ENCODE results near the gene SPRED3. TPM values are rescaled to one million over a fixed set of nuclear protein-coding genes. Genes with fewer than 3 reads are reported as not detected.
"Not testable (repeated sequence)": the region's sequence is repeated elsewhere in the genome, so short reads cannot be mapped to it uniquely, and the experiment has no call there.

The SPRED3 gene
- total RNA-seq, 1 donor from 2014 or later = 3.4 TPM

DNA sequence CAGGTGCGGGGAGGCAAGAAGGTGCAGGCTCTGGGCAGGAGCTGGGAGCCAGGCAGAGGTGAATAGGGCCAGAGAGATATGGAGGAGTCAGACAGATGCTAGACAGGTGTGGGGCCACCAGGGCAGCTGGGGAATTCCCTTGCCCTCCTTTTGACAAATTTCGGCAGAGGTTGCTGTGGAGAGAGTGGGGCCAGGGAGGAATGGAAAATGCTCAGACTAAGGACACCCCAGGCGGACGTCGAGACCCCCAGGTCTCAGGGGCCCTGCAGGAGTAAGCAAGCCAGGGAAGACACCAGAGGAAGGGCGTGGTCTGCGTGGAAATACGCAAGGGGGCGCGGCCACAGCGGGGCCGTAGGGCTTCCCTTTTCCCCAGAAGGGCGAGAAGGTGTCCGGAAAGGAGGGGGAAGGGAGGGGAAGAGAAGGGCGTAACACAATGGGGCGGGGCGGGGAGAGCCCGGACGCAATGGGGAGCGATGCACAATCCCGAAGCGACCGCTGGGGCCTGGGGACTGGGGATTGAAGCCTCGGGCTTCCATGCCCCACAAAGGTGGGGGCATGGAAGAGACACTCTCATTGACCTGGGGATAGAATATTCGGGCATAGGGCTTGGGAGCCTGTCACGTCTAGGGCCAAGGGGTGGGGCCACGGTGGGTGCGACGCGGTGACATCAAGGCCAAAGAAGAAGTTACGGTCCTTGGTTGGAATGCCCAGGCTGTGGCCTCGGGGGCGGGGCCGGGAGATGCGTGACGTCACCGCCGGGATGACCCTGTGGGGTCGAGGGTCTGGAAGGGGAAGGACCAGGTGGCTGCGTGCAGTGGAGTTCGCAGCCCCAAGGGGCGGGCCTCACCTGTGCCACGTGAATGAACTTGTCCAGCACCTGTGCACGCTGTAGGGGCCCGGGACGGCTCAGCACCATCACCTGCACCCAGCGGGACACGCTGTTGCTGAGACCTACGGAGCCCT, 29.3 kb downstream of the SPRED3 start:
- no peak for DNase-seq (ENCODE audit: low read depth, low spot score)

GRCh38 chr19:38420935-38421334, 32.4 kb downstream of the SPRED3 start:
- no peak for DNase-seq (ENCODE audit: low read depth, low spot score)

DNA sequence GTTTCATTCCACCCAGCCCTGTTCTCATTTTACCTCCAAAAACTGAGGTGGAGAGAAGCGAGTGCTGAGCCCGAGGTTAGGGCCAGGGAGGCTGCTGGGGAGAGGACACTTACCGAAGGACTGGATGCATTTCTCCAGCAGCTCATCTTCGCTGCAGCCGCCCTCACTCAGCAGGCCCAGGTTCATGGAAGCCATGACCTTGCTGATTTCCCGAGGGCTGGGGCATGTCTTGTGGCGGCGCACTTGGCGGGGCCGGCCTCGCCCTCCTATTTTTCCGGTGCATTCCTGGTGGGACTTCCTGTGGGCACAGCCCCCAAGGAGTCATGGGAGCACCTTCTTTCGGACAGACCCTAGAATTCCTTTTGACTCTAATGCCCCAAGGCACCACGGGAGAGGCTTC, 33.4 kb downstream of the SPRED3 start:
- DNase-seq (ENCODE audit: low read depth, low spot score) = no peak

DNA sequence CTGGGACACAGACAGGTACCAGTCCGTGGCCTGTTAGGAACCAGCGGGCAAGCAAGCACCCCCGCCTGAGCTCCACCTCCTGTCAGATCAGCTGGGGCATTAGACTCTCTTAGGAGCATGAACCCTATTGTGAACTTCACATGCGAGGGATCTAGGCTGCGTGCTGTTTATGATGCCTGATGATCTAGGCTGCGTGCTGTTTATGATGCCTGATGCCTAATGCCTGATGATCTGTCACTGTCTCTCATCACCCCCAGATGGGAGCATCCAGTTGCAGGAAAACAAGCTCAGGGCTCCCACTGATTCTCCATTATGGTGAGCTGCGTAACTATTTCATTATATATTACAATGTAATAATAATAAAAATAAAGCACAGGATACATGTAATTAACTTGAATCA, 33.9 kb downstream of the SPRED3 start:
- DNase-seq (ENCODE audit: low read depth, low spot score) = no peak

GRCh38 chr19:38424272-38424671, 35.8 kb downstream of the SPRED3 start:
- DNase-seq (ENCODE audit: low read depth, low spot score) = no peak

DNA sequence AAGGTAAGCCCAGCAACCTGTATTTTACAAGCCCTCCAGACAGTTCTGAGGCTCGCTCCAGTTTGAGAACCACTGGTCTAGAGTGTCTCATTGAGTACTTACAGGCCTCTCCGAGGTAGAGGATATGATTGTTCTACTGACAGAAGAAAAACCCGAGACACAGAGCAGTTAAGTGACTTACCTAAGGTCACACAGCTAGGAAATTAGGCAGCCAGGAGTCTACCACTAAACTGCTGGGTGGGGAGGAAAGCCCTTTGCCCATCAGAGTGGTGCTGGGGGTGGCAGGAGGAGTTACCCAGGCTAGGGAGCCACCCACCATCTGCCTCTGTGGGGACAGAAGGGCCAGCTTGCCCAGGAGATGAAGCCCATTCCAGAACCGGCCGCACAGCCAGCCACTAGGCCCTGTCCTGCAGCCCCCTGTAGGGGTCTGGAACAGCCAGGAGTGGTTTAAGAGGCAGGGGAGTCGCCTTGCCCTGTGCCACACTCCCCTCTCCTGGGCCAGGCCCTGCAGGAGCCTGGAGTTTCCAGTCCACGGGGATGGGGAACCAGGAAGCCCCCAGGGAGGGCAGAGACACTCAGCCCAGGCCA, 36.8 kb downstream of the SPRED3 start:
- no peak for DNase-seq (ENCODE audit: low read depth, low spot score)

DNA sequence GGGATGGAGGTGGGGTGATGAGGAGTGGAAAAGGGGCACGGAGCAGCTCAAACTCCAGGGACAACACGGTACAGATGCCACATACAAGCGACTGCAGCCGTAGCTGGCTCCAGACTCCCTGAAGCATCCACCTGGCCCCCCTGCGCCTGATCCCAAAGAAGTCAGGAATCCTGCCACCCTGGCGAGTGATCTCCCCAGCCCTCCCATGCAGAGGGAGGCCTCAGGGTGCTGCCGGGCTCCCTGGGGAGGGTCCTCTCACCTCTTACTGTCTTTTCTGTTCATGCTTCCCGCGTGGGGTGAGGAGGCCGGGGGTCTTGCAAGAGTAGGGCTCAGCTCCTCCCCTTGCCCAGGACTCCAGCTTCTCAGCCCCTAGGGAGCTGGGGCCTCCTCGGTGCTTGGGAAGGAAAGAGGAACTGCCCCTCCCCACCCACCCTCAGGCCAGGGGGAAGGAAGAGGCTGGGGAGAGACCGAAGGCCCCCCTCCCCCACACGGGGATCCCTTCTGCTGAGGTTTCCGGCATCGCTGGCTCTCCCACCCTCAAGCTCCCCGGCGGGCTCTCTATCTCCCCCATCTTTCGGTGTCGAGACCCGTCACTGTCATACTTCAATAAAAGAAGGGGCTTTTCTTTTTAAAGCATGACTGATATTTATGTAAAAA, 37.4 kb downstream of the SPRED3 start, which contains the start of gene RASGRP4:
TSS of gene RASGRP4 (minus strand) at position 410 of the 657 bp plus-strand sequence. CDS start at position 282, 128 bp downstream.
- DNase-seq (ENCODE audit: low read depth, low spot score) = no peak

- not testable (repeated sequence) for DNase-seq (ENCODE audit: low read depth, low spot score)
Observed at GRCh38 chr19:38427035-38427677, 38.7 kb downstream of the SPRED3 start.

- no peak for DNase-seq (ENCODE audit: low read depth, low spot score)
Observed at GRCh38 chr19:38429055-38429810, 40.7 kb downstream of the SPRED3 start.

- no peak for DNase-seq (ENCODE audit: low read depth, low spot score)
Observed at GRCh38 chr19:38429811-38430156, 41.3 kb downstream of the SPRED3 start.

GRCh38 chr19:38430931-38431330, 42.4 kb downstream of the SPRED3 start:
- DNase-seq (ENCODE audit: low read depth, low spot score) = no peak

DNA sequence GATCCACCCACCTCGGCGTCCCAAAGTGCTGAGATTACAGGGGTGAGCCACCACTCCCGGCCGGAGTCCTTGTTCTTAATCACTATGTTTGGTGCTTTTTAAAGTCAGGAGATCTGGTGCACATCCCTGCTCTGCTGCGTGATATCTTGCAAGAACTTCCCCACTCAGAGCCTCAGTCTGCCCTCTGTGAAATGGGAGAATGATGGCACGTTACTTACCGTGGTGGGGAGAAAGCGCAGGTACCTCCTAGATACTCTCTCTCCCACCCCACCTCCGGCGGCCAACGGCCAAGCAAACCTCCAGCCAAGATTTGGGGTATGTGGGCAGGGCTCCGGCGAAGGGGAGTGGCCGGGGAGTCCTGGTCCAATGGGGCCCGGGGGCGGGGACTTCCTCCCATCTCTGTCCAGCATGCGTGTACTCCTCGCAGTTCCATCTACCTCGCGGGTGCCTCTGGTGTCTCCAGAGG, 44.8 kb downstream of the SPRED3 start, which contains the start of gene RYR1:
TSS of gene RYR1 (plus strand) at position 424 of the 466 bp plus-strand sequence. CDS start 139 bp downstream, outside the sequence.
- no peak for DNase-seq (ENCODE audit: low read depth, low spot score)

GRCh38 chr19:38434549-38435051, 46.1 kb downstream of the SPRED3 start:
- no peak for DNase-seq (ENCODE audit: low read depth, low spot score)

DNA sequence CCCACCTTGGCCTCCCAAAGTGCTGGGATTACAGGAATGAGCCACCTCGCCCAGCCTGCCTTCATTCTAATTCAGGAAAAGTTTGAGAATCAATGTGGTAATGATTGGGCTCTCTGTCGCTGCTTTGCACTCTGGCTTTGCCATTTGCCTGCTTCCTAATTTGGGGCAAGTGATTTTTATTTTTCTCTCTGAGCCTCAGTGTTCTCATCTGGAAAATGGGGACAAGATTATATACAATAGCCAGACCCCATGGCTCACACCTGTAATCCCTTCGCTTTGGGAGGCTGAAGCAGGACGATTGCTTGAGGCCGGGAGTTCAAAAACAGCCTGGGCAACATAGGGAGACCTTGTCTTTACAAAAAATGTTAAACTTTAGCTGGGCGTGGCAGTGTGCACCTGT, 48.8 kb downstream of the SPRED3 start:
- no peak for DNase-seq (ENCODE audit: low read depth, low spot score)

DNA sequence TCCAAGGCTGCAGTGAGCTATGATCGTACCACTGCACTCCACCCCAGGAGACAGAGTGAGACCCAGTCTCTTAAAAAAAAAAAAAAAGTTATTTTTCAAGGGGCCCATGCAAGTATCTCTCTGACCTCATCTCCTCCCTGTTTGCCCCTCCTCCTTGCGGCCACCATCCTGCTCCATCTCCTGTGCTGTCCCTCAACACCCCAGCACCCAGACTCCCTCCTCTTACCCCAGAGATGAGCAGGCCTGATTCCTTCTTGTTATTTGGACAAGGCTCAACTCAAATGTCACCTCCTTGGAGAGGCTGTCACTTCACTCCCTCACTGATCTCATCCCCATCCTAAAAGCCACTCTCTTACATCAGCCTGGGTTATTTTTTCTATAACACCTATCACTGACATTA, 49.4 kb downstream of the SPRED3 start:
- no peak for DNase-seq (ENCODE audit: low read depth, low spot score)

- no peak for DNase-seq (ENCODE audit: low read depth, low spot score)
Observed at GRCh38 chr19:38440592-38440991, 52.1 kb downstream of the SPRED3 start.

GRCh38 chr19:38441657-38442348, 53.3 kb downstream of the SPRED3 start:
- DNase-seq (ENCODE audit: low read depth, low spot score) = no peak

GRCh38 chr19:38442736-38443135, 54.2 kb downstream of the SPRED3 start:
- no peak for DNase-seq (ENCODE audit: low read depth, low spot score)

GRCh38 chr19:38443458-38443999, 55.0 kb downstream of the SPRED3 start:
- no peak for DNase-seq (ENCODE audit: low read depth, low spot score)

- no peak for DNase-seq (ENCODE audit: low read depth, low spot score)
Observed at GRCh38 chr19:38444026-38444425, 55.5 kb downstream of the SPRED3 start.

All from pulmonary artery endothelial cell (primary cell).